ENCODE results near the gene CLEC20A. TPM values are rescaled to one million over a fixed set of nuclear protein-coding genes. Genes with fewer than 3 reads are reported as not detected.

CLEC20A gene
- total and polyA plus RNA-seq, 2 experiments from 2014 or later: not detected

DNA sequence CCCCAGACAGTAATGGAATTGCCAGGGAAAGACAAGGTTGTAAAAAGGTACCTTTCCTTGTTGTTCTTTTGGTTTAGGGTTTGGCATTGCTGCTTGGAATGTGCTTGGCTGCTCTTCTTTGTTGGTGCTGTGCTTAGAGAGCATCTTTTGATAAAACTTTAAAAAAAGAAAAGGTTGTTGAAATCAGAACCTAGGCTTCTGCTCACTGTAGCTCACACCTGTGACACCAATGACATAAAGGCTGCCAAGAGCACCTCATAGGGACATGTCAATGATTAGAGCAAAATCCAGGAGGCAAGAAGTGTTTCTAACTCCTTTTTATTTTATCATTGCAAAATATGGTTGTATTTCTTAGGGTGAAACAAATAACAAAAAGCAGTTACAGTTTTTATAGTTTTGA, 28.9 kb downstream of the CLEC20A start:
- Histone ChIP-seq H3K4me2 (no peak overlapping the region), H3K27me3 (ENCODE audit: insufficient read depth) (no peaks in the 10 kb centered on the region), H3K4me3 (no peak overlapping the region), H3K27ac (ENCODE audit: low read depth) (no peak overlapping the region), H3K36me3 (ENCODE audit: insufficient read depth) (peaks cover 8% of the 10 kb centered on the region; the same call in 1 of the 2 replicates), H3K4me1 (ENCODE audit: insufficient read depth) (no peaks in the 10 kb centered on the region), H2AFZ (no peak overlapping the region), H3F3A (replicated peaks; ENCODE audit: low read depth) (no peaks in the 10 kb centered on the region), H4K20me1 (replicated peaks; ENCODE audit: insufficient read depth) (peaks cover 3% of the 10 kb centered on the region), H3K79me2 (replicated peaks; ENCODE audit: insufficient read depth) (no peaks in the 10 kb centered on the region), H3K9me2 (ENCODE audit: insufficient read depth) (no peaks in the 10 kb centered on the region)
- H3K4me3 Mint-ChIP-seq: no peak overlapping the region
- no peaks in the 10 kb centered on the region for H3K9me3 Mint-ChIP-seq
- H3K36me3 Mint-ChIP-seq (ENCODE audit: low read depth): peaks cover 23% of the 10 kb centered on the region
- no peaks in the 10 kb centered on the region for H3K27me3 Mint-ChIP-seq (ENCODE audit: insufficient read depth, low read depth, poor library complexity)
- ATAC-seq (no peak), DNase-seq (ENCODE audit: low spot score) (no peak)
- H3K4me1 Mint-ChIP-seq: peaks cover 5% of the 10 kb centered on the region
- H3K27ac Mint-ChIP-seq: no peak overlapping the region
- TF ChIP-seq ZNF331 (CRISPR knock-in tag; IDR thresholded peaks at IDR 0.05; ENCODE audit: low read depth) (no peak), POLR2AphosphoS5 (IDR thresholded peaks at IDR 0.05; ENCODE audit: low read depth) (no peak), NANOG (IDR thresholded peaks at IDR 0.05; ENCODE audit: borderline replicate concordance) (no peak), ZNF114 (CRISPR knock-in tag; IDR thresholded peaks at IDR 0.05) (no peak), EZH2phosphoT487 (IDR thresholded peaks at IDR 0.05; ENCODE audit: unreplicated experiment) (no peak), JUNB (IDR thresholded peaks at IDR 0.05; ENCODE audit: unreplicated experiment) (no peak), EZH2 (IDR thresholded peaks at IDR 0.05; ENCODE audit: low read depth, unreplicated experiment) (no peak), STAT1 (IDR thresholded peaks at IDR 0.05; ENCODE audit: unreplicated experiment) (no peak), CREB1 (CRISPR knock-in tag; IDR thresholded peaks at IDR 0.05; ENCODE audit: low read depth) (no peak)
- TF ChIP-seq, protein P1, sequence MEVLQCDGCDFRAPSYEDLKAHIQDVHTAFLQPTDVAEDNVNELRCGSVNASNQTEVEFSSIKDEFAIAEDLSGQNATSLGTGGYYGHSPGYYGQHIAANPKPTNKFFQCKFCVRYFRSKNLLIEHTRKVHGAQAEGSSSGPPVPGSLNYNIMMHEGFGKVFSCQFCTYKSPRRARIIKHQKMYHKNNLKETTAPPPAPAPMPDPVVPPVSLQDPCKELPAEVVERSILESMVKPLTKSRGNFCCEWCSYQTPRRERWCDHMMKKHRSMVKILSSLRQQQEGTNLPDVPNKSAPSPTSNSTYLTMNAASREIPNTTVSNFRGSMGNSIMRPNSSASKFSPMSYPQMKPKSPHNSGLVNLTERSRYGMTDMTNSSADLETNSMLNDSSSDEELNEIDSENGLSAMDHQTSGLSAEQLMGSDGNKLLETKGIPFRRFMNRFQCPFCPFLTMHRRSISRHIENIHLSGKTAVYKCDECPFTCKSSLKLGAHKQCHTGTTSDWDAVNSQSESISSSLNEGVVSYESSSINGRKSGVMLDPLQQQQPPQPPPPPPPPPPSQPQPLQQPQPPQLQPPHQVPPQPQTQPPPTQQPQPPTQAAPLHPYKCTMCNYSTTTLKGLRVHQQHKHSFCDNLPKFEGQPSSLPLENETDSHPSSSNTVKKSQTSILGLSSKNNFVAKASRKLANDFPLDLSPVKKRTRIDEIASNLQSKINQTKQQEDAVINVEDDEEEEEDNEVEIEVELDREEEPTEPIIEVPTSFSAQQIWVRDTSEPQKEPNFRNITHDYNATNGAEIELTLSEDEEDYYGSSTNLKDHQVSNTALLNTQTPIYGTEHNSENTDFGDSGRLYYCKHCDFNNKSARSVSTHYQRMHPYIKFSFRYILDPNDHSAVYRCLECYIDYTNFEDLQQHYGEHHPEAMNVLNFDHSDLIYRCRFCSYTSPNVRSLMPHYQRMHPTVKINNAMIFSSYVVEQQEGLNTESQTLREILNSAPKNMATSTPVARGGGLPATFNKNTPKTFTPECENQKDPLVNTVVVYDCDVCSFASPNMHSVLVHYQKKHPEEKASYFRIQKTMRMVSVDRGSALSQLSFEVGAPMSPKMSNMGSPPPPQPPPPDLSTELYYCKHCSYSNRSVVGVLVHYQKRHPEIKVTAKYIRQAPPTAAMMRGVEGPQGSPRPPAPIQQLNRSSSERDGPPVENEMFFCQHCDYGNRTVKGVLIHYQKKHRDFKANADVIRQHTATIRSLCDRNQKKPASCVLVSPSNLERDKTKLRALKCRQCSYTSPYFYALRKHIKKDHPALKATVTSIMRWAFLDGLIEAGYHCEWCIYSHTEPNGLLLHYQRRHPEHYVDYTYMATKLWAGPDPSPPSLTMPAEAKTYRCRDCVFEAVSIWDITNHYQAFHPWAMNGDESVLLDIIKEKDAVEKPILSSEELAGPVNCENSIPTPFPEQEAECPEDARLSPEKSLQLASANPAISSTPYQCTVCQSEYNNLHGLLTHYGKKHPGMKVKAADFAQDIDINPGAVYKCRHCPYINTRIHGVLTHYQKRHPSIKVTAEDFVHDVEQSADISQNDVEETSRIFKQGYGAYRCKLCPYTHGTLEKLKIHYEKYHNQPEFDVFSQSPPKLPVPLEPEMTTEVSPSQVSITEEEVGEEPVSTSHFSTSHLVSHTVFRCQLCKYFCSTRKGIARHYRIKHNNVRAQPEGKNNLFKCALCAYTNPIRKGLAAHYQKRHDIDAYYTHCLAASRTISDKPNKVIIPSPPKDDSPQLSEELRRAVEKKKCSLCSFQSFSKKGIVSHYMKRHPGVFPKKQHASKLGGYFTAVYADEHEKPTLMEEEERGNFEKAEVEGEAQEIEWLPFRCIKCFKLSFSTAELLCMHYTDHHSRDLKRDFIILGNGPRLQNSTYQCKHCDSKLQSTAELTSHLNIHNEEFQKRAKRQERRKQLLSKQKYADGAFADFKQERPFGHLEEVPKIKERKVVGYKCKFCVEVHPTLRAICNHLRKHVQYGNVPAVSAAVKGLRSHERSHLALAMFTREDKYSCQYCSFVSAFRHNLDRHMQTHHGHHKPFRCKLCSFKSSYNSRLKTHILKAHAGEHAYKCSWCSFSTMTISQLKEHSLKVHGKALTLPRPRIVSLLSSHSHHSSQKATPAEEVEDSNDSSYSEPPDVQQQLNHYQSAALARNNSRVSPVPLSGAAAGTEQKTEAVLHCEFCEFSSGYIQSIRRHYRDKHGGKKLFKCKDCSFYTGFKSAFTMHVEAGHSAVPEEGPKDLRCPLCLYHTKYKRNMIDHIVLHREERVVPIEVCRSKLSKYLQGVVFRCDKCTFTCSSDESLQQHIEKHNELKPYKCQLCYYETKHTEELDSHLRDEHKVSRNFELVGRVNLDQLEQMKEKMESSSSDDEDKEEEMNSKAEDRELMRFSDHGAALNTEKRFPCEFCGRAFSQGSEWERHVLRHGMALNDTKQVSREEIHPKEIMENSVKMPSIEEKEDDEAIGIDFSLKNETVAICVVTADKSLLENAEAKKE (CRISPR knock-in tag; IDR thresholded peaks at IDR 0.05): no peak
- TF ChIP-seq, protein P2, sequence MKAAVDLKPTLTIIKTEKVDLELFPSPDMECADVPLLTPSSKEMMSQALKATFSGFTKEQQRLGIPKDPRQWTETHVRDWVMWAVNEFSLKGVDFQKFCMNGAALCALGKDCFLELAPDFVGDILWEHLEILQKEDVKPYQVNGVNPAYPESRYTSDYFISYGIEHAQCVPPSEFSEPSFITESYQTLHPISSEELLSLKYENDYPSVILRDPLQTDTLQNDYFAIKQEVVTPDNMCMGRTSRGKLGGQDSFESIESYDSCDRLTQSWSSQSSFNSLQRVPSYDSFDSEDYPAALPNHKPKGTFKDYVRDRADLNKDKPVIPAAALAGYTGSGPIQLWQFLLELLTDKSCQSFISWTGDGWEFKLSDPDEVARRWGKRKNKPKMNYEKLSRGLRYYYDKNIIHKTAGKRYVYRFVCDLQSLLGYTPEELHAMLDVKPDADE (IDR thresholded peaks at IDR 0.05): no peak
- TF ChIP-seq, protein P3, sequence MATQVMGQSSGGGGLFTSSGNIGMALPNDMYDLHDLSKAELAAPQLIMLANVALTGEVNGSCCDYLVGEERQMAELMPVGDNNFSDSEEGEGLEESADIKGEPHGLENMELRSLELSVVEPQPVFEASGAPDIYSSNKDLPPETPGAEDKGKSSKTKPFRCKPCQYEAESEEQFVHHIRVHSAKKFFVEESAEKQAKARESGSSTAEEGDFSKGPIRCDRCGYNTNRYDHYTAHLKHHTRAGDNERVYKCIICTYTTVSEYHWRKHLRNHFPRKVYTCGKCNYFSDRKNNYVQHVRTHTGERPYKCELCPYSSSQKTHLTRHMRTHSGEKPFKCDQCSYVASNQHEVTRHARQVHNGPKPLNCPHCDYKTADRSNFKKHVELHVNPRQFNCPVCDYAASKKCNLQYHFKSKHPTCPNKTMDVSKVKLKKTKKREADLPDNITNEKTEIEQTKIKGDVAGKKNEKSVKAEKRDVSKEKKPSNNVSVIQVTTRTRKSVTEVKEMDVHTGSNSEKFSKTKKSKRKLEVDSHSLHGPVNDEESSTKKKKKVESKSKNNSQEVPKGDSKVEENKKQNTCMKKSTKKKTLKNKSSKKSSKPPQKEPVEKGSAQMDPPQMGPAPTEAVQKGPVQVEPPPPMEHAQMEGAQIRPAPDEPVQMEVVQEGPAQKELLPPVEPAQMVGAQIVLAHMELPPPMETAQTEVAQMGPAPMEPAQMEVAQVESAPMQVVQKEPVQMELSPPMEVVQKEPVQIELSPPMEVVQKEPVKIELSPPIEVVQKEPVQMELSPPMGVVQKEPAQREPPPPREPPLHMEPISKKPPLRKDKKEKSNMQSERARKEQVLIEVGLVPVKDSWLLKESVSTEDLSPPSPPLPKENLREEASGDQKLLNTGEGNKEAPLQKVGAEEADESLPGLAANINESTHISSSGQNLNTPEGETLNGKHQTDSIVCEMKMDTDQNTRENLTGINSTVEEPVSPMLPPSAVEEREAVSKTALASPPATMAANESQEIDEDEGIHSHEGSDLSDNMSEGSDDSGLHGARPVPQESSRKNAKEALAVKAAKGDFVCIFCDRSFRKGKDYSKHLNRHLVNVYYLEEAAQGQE (IDR thresholded peaks at IDR 0.05; ENCODE audit: unreplicated experiment): no peak
- TF ChIP-seq, protein P4, sequence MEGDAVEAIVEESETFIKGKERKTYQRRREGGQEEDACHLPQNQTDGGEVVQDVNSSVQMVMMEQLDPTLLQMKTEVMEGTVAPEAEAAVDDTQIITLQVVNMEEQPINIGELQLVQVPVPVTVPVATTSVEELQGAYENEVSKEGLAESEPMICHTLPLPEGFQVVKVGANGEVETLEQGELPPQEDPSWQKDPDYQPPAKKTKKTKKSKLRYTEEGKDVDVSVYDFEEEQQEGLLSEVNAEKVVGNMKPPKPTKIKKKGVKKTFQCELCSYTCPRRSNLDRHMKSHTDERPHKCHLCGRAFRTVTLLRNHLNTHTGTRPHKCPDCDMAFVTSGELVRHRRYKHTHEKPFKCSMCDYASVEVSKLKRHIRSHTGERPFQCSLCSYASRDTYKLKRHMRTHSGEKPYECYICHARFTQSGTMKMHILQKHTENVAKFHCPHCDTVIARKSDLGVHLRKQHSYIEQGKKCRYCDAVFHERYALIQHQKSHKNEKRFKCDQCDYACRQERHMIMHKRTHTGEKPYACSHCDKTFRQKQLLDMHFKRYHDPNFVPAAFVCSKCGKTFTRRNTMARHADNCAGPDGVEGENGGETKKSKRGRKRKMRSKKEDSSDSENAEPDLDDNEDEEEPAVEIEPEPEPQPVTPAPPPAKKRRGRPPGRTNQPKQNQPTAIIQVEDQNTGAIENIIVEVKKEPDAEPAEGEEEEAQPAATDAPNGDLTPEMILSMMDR (conservative IDR thresholded peaks at IDR 0.05; ENCODE audit: low read depth in 2 of 2): no peak

Data from GM23338 (cell line).